GM19043 (cell line): ENCODE measurements around the gene CD5L.

Experiments
- ATAC-seq: cut with Tn5 transposase; IDR thresholded peaks from one replicate; pipeline ENCODE4 v1.9.1; 2021; ENCODE audit warnings: low read depth; ENCODE audit not compliant: unreplicated experiment

CD5L gene

GRCh38 chr1:157819215-157819614 is 22.4 kb downstream of the CD5L start:
- no peak for ATAC-seq

- ATAC-seq, result no peak
Observed at GRCh38 chr1:157813269-157813668, 28.3 kb downstream of the CD5L start.

GRCh38 chr1:157806431-157807149 is 35.0 kb downstream of the CD5L start:
- ATAC-seq, result peak; percentile 94

GRCh38 chr1:157803851-157804250 is 37.8 kb downstream of the CD5L start:
- ATAC-seq, result no peak

GRCh38 chr1:157799996-157800395 is 41.6 kb downstream of the CD5L start:
- no peak for ATAC-seq

- no peak for ATAC-seq
Observed at GRCh38 chr1:157798211-157798610, 43.4 kb downstream of the CD5L start.

GRCh38 chr1:157785248-157785647 is 56.4 kb downstream of the CD5L start:
- no peak for ATAC-seq

- no peak for ATAC-seq
Observed at GRCh38 chr1:157784801-157785200, 56.8 kb downstream of the CD5L start.

- ATAC-seq, result no peak
Observed at GRCh38 chr1:157782931-157783330, 58.7 kb downstream of the CD5L start.

- peak; percentile 61 for ATAC-seq
Observed at GRCh38 chr1:157781048-157781447, 60.6 kb downstream of the CD5L start.
